ENCODE data around the gene HRH2.
"Not testable (repeated sequence)": the region's sequence is repeated elsewhere in the genome, so short reads cannot be mapped to it uniquely, and the experiment has no call there.

The HRH2 gene

DNA sequence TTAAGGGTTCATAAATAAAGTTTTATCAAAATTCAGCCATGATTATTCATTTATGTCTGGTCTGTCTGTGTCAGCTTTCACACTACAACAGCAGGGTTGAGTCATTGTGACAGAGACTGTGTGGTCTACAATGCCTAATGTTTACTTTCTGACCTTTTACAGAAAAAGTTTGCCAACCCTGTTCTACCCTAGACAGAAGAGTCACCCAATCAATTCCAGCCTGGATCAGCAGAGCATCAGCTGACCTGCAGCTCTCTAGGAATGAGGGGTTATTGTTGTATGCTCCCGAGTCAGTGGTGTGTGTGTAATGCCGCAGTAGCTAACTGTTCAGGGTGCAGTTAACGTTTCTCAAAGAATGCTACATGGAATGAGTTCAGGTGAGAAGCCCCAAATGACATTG, 87.3 kb downstream of the HRH2 start:
- no peak for DNase-seq

DNA sequence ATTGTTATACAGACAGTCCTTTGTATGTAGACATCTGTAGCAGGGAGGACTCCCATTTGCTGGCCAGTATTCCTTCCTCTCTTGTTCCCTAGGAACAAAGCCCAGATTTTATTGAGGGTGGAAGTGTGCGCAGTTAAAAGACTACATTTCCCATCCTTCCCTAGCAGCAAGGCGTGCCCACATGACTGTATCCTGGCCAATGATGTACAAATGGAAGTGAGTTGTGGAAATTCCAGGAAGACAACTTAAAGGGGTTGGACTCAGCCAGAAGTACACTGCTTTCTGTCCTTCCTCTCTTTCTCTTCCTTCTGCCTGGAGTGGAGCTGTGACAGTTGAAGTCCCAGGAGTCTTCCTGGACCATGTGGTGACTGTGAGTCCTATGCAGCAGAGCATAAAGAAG, 89.0 kb downstream of the HRH2 start:
- no peak for DNase-seq

DNA sequence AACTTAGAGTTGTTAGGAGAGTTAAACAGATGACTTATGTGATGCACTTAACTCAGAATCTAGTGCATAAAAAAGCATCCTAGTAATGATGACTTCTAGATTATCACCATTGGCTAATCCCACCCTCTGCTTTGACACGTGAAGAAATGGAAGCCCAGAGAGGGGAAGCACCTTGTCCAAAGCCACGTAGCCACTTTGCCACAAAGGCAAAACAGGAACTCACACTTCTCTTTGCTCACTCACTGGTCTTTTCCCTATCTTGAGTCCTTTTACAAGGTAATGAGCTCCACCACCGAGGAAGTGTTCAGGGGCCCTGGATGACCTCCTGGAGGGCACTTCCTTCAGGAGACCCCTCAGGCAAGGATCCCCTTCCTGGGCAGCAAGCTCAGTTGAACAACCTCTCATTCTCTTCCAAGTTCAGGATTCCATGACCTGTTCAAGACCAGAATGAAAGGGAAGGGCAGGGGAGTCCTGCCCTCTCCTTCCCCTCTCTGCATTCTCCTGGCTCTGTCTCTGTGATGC, 89.7 kb downstream of the HRH2 start:
- DNase-seq, result no peak

DNA sequence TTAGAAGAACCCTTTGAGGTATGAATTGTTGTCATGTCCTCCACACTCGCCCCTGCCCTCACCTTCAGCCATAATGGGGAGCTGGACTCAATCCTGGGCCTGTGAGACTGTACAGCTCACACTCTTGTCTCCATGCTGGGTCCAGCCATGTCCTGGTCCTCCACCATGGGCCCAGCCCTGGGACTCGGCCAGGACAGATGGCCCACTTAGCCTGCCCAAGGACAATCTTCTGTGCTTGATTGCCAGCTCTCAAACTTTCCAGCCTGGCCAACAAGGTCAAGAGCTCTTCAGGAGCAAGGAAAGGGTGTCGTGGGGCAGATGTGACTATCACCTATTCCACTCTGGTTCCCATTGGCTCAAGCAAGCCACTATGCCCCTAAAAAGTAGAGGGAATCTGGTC, 90.8 kb downstream of the HRH2 start:
- no peak for DNase-seq

DNA sequence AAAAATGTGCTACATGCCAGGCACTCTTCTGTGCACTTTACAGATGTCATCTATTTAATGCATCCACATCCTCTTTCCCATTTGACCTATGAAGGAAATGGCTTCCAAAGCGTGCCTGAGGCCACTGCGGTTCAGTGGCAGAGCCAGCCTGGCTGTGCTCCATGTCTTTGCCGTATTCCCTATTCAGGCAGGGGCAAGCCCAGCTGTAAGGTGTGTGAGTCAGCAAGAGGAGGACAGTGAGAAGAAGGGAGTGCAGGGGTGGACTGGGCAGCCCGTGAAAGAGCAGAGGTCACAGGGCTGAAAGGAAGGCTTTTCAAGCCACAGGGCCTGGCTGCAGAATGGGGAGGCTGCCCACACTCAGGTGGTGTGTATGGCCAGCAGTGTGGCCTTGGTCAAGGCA, 91.7 kb downstream of the HRH2 start:
- no peak for DNase-seq

DNA sequence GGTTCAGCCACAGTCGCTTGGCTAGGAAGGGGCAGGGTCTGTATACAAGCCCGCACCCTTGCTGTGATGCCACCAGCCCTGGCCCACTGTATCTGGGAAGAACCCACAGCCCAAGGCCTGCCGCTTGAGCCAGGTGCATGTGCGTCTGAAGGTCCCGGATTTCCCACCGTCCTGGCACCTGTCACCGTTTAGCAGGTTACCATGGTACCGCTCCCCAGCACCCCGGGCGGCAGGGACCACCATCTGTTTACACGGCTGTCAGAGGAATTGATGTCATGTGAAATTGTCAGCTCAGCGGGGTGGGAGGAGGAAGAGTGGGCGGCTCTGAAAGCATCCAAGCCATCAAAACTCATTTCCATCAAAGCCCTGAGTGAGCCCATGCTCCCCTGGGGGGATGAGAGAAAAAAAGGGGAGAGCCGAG, 92.7 kb downstream of the HRH2 start:
- no peak for DNase-seq

DNA sequence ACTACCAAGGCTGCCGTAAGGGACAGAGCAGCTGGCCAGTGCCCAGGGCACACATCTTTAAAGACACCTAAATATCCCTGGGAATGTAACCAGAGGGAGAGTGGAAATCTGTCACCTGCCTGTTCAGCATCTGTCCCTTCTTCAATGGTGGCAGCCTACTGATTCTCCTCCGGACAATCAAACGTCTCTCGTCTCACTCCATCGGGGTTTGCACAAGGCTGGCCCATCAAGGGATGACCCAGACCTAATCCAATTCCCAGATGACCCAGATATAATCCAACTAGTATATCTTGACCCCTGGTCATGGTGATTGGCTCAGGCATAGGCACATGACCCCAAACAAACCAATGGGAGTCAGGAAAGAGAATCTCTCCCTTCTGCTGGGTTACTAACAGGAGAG, 93.5 kb downstream of the HRH2 start:
- DNase-seq, result no peak

DNA sequence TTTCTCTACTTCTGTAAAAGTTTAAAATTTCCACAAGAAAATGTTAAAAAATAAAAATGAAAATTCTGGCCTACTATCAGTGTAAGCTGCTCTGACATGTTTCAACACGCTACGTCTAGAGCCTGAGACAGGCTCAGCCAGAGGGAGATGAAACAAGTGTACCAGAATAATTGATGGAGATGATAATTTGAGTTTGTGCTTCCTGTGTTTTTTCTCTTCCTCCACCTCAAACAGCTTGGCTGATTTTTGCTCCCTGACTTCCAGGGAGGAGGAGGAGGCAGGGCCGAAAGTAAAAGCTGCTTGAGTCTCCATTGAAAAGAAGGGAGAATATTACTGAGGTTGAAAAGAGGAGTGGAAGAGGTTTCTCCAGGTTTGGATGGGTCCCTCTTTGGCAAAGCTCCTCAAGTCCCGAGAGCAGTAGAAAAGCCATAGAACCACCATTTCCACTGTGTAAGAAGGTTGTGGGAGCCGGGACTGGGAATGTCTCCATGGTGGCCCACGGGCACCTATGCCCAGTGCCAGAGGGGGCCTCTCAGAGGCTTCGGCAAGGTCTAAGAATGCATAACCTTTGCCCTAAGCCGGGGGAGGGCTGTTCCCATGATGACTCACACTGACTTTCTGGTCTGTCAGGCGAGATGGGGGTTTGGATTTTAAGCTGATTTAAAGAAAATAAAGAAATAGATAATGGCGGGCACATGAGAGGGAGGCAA, 95.1 kb downstream of the HRH2 start:
- DNase-seq, result no peak

DNA sequence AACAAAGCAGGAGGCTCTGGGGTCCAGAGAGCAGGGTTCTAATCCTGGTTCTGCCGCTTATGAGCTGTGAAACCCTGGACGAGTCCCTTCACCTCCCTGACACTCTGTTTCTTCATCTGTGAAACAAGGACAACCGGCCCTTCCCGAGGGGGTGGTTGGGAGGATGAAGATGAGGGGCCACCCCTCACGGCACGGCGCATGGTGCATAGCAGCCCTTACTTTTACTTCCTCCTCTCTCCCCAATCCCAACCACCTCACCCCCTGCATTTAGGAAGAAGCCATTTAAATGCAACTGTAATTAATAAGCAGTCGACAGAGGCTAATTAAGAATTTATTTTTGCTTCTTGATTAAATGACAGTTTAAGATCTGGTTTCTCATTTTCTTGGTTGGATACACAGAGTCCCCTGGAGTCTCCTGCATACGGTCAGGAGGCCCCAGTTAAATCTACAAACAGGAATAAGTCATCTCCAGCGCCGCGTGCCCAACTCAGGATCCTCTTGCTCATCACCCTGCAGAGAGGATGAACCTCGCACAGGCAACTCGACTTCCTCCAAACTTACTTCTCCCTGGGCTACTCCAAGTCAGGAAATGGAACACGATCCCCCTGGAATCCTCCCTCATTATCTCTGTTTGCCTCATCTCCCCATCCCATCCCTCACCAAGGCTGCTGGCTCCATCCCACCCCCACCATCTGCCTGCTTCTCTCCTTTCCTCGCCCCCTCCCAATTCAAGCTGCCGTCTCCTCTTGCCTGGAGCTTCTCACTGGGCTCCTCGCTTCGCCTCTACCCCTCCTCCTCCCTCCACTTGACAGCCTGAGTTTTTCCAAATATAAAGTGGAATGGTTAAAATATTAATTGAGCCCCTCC, 95.9 kb downstream of the HRH2 start:
- DNase-seq, result no peak

DNA sequence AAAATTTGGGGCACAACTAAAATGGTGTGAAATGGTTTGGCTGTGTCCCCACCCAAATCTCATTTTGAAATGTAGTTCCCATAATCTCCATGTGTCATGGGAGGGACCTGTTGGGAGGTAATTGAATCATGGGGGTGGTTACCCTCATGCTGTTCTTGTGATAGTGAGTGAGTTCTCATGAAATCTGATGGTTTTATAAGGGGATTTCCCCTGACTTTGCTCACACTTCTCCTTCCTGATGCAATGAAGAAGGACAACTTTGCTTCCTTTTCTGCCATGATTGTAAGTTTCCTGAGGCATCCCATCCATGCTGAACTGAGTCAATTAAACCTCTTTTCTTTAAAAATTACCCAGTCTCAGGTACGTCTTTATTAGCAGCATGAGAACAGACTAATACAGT, 102.1 kb downstream of the HRH2 start:
- not testable (repeated sequence) for DNase-seq
